Panc1 (cell line): ENCODE measurements around the gene SLC6A19. TPM values are rescaled to one million over a fixed set of nuclear protein-coding genes. Genes with fewer than 3 reads are reported as not detected.

Experiments
- ATAC-seq: fragments of 200-7000 bp; cut with Tn5 transposase; 2 replicates; pipeline ENCODE4 v1.9.1; 2020; ENCODE audit warnings: mild to moderate bottlenecking, moderate library complexity
- BruUV-seq: library from RNA; stranded (reverse); fragments of 400-500 nt; replicated peaks from 2 replicates; lab custom pipeline; 2021; lab: Mats Ljungman, UMichigan
- CTCF ChIA-PET: fragments of 300-600 bp; sonication (Branson Sonifier 250); formaldehyde crosslinking; loops from one replicate; lab custom pipeline; 2022; ENCODE audit warnings: antibody characterized with exemption; lab: Charles Lee
- POLR2A ChIA-PET: fragments of 300-600 bp; sonication (Branson Sonifier 250); formaldehyde crosslinking; loops from one replicate; lab custom pipeline; 2022; ENCODE audit warnings: antibody characterized with exemption; lab: Charles Lee
- DNase-seq: peaks from one replicate; pipeline ENCODE4 v3.0.0-alpha.2; 2010; ENCODE audit warnings: low read depth, low spot score
- H3K27ac ChIP-seq: 2 replicates; pipeline ENCODE4 v1.5.1; 2011; ENCODE audit warnings: mild to moderate bottlenecking, low read length, inconsistent platforms
- H3K27me3 ChIP-seq: fragments of 200-500 bp; sonication (Bioruptor generic); 2 replicates; pipeline ENCODE4 v1.6.0; 2014; ENCODE audit warnings: low read length, inconsistent platforms; ENCODE audit not compliant: control insufficient read depth, insufficient read depth
- H3K36me3 ChIP-seq: fragments of 200-500 bp; sonication (Bioruptor generic); 2 replicates; pipeline ENCODE4 v1.5.1; 2014; ENCODE audit warnings: inconsistent platforms, mild to moderate bottlenecking, low read length, moderate library complexity; ENCODE audit not compliant: control insufficient read depth, insufficient read depth
- H3K4me1 ChIP-seq: 2 replicates; pipeline ENCODE4 v1.5.1; 2011; ENCODE audit warnings: inconsistent platforms, mild to moderate bottlenecking, low read length, moderate library complexity; ENCODE audit not compliant: control insufficient read depth, insufficient read depth
- H3K4me3 ChIP-seq, 2 experiments: 2 replicates each; pipeline ENCODE4 v1.5.1; 2011 to 2012; ENCODE audit warnings: low read depth in 2 of 2, low read length in 2 of 2, mild to moderate bottlenecking in 2 of 2, inconsistent platforms in 1 of 2, moderate library complexity in 1 of 2
- H3K9me3 ChIP-seq: fragments of 200-500 bp; sonication (Bioruptor generic); 2 replicates; pipeline ENCODE4 v1.5.1; 2014; ENCODE audit warnings: low read depth, mild to moderate bottlenecking, inconsistent platforms, low read length, moderate library complexity; ENCODE audit not compliant: control insufficient read depth, insufficient read depth
- CTCF ChIP-seq: fragments of 450-650 bp; IDR thresholded peaks from 2 replicates; pipeline ENCODE4 v1.5.1; 2017; ENCODE audit warnings: mild to moderate bottlenecking
- POLR2AphosphoS5 ChIP-seq: IDR thresholded peaks from 2 replicates; pipeline ENCODE4 v1.6.1; 2012; ENCODE audit warnings: mild to moderate bottlenecking, low read depth, low read length, moderate library complexity
- REST ChIP-seq, 2 experiments: IDR thresholded peaks; 2 replicates each; pipeline ENCODE4 v1.6.1; 2011 to 2012; ENCODE audit warnings: low read depth in 2 of 2, control low read depth in 1 of 2, low read length in 1 of 2, mild to moderate bottlenecking in 1 of 2, moderate library complexity in 1 of 2; ENCODE audit not compliant: insufficient read depth in 1 of 2
- SIN3A ChIP-seq: IDR thresholded peaks from 2 replicates; pipeline ENCODE4 v1.6.1; 2012; ENCODE audit warnings: low read depth, mild to moderate bottlenecking, low read length, moderate library complexity, borderline replicate concordance; ENCODE audit not compliant: insufficient read depth
- TCF7L2 ChIP-seq: IDR thresholded peaks from 2 replicates; pipeline ENCODE4 v1.6.1; 2011; ENCODE audit warnings: mild to moderate bottlenecking, low read depth, low read length, inconsistent platforms
- in situ Hi-C: cut with HindIII; loops from 2 replicates; pipeline ENCODE4 v1.10.0; 2016; ENCODE audit warnings: low sequenced_read_pairs, low pct_unique_long_range_greater_than_20kb
- intact Hi-C: fragments of 100-400 bp; cut with micrococcal nuclease; formaldehyde crosslinking; loops from one replicate; pipeline ENCODE4 v1.10.0; 2022; ENCODE audit not compliant: unreplicated experiment
- total RNA-seq: library from RNA; stranded (reverse); gene quantifications from one replicate; pipeline ENCODE4 v1.2.1, GENCODE V29; 2021; ENCODE audit not compliant: unreplicated experiment

Gene SLC6A19
- total RNA-seq, 1 experiment from 2014 or later = 0.23 TPM

DNA sequence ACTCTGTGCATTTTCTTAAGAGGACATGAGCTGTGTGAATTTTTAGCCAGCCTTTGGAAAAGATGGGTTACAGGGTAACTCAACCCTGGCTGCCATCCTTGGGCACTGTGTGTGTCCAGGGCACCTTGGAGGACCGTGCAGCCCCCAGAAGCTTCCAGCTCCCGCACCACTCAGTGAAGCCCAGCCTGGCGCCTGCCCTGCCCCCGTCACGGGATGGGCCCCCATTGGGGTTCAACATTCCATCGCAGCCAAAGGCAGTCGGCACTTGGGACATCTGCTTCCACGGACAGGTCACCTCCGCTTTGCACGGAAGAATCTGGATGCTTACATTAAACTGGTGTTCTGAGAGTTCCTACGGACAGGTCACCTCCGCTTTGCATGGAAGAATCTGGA, 21.9 kb downstream of the SLC6A19 start:
- TF ChIP-seq TCF7L2 (no peak), SIN3A (no peak), POLR2AphosphoS5 (no peak), REST (IDR thresholded peaks at IDR 0.05; ENCODE audit: insufficient read depth in 1 of 2, low read depth in 2 of 2, low read length in 1 of 2) (no peak), CTCF (no peak)
- Histone ChIP-seq H3K27ac (no peak overlapping the region), H3K9me3 (no peaks in the 10 kb centered on the region), H3K27me3 (no peaks in the 10 kb centered on the region), H3K36me3 (no peaks in the 10 kb centered on the region), H3K4me1 (peaks cover 4% of the 10 kb centered on the region), H3K4me3 (no peak overlapping the region)
- ATAC-seq (no peak), DNase-seq (no peak)
- CTCF ChIA-PET = no interaction called here
- POLR2A ChIA-PET = no interaction called here
- in situ Hi-C loops (no loop called here), intact Hi-C loops (no loop called here)
- BruUV-seq = no TSS peak

- Histone ChIP-seq H3K4me1 (peaks cover 4% of the 10 kb centered on the region), H3K27me3 (no peaks in the 10 kb centered on the region), H3K36me3 (no peaks in the 10 kb centered on the region), H3K27ac (no peak overlapping the region), H3K9me3 (no peaks in the 10 kb centered on the region), H3K4me3 (no peak overlapping the region)
- CTCF ChIA-PET = no interaction called here
- no peak for ATAC-seq
- intact Hi-C loops (no loop called here), in situ Hi-C loops (no loop called here)
- TF ChIP-seq TCF7L2 (no peak), SIN3A (no peak), CTCF (no peak), REST (IDR thresholded peaks at IDR 0.05; ENCODE audit: insufficient read depth in 1 of 2, low read depth in 2 of 2, low read length in 1 of 2) (no peak), POLR2AphosphoS5 (no peak)
- BruUV-seq = no TSS peak
- DNase-seq = no peak
- POLR2A ChIA-PET = interaction anchor here (0.6 kb wide), 2 partner anchors 91 to 879 kb away, joined by 4 read pairs; no protein-coding TSS in a partner anchor
These were observed 23.2 kb downstream of the SLC6A19 start for GRCh38 chr5:1224631-1225030.
